ENCODE results near the gene XIRP1. TPM values are rescaled to one million over a fixed set of nuclear protein-coding genes. Genes with fewer than 3 reads are reported as not detected.

Gene XIRP1
- total RNA-seq, 2 donors from 2014 or later = not detected

DNA sequence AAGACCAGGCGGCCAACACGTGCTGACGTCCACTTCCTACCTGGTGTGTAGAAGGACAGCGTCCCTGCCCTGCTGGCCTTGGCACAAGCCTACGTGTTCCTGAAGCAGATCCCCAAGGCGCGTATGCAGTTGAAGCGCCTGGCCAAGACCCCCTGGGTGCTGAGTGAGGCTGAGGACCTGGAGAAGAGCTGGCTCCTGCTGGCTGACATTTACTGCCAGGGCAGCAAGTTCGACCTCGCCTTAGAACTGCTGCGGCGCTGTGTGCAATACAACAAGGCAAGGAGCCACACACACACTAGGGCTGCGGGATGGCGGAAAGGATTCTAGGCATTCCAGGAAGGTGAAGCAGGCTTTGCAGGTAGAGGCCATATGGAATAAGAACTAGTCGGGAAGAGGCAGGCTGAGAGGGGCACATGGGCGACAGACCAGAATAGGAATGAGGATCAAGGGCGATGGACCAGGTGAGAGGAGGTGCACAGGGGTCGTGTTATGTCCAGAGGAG, 54.9 kb downstream of the XIRP1 start:
- Histone ChIP-seq H3K4me3 (ENCODE audit: low read length) (no peak overlapping the region), H3K36me3 (ENCODE audit: control insufficient read depth, insufficient read depth, low read length) (peaks cover 27% of the 10 kb centered on the region), H3K27ac (ENCODE audit: low read depth, low read length) (no peak overlapping the region), H3K9me3 (ENCODE audit: control insufficient read depth, low read length) (no peaks in the 10 kb centered on the region), H3K4me1 (ENCODE audit: control insufficient read depth, insufficient read depth, low read length) (no peaks in the 10 kb centered on the region), H3K9ac (ENCODE audit: extremely low read depth, low read length, poor library complexity, severe bottlenecking) (no peak overlapping the region), H3K27me3 (ENCODE audit: control insufficient read depth, insufficient read depth, low read length, poor library complexity, severe bottlenecking) (no peaks in the 10 kb centered on the region)
- 89 to 94% methylated on average over 16 to 18 of the region's 18 CpGs for WGBS, 2 experiments (ENCODE audit: insufficient coverage in 1 of 2, insufficient read length in 1 of 2)
- H3K27me3 Mint-ChIP-seq (ENCODE audit: insufficient read depth) = no peaks in the 10 kb centered on the region
- H3K36me3 Mint-ChIP-seq (ENCODE audit: low read depth) = peaks cover 3% of the 10 kb centered on the region
- H3K4me1 Mint-ChIP-seq = no peaks in the 10 kb centered on the region
- no peak for TF ChIP-seq CTCF (conservative IDR thresholded peaks at IDR 0.05)
- no peak overlapping the region for H3K4me3 Mint-ChIP-seq
- no peaks in the 10 kb centered on the region for H3K9me3 Mint-ChIP-seq
- H3K27ac Mint-ChIP-seq = peak overlapping the region; percentile 23
- DNase-seq = no peak

- Histone ChIP-seq H3K4me3 (ENCODE audit: low read length) (no peak overlapping the region), H3K9ac (ENCODE audit: extremely low read depth, low read length, poor library complexity, severe bottlenecking) (no peak overlapping the region), H3K9me3 (ENCODE audit: control insufficient read depth, low read length) (no peaks in the 10 kb centered on the region), H3K4me1 (ENCODE audit: control insufficient read depth, insufficient read depth, low read length) (no peaks in the 10 kb centered on the region), H3K27ac (ENCODE audit: low read depth, low read length) (no peak overlapping the region), H3K36me3 (ENCODE audit: control insufficient read depth, insufficient read depth, low read length) (peaks cover 20% of the 10 kb centered on the region), H3K27me3 (ENCODE audit: control insufficient read depth, insufficient read depth, low read length, poor library complexity, severe bottlenecking) (no peaks in the 10 kb centered on the region)
- no peak for TF ChIP-seq CTCF (conservative IDR thresholded peaks at IDR 0.05)
- H3K9me3 Mint-ChIP-seq = no peaks in the 10 kb centered on the region
- H3K27ac Mint-ChIP-seq = no peak overlapping the region
- peak; percentile 57 for DNase-seq
- 92 to 93% methylated on average over 15 to 21 of the region's 21 CpGs for WGBS, 2 experiments (ENCODE audit: insufficient coverage in 1 of 2, insufficient read length in 1 of 2)
- H3K4me1 Mint-ChIP-seq = no peaks in the 10 kb centered on the region
- H3K27me3 Mint-ChIP-seq (ENCODE audit: insufficient read depth) = no peaks in the 10 kb centered on the region
- no peak overlapping the region for H3K4me3 Mint-ChIP-seq
- no peaks in the 10 kb centered on the region for H3K36me3 Mint-ChIP-seq (ENCODE audit: low read depth)
Measured at GRCh38 chr3:39136533-39137434, 55.6 kb downstream of the XIRP1 start.

DNA sequence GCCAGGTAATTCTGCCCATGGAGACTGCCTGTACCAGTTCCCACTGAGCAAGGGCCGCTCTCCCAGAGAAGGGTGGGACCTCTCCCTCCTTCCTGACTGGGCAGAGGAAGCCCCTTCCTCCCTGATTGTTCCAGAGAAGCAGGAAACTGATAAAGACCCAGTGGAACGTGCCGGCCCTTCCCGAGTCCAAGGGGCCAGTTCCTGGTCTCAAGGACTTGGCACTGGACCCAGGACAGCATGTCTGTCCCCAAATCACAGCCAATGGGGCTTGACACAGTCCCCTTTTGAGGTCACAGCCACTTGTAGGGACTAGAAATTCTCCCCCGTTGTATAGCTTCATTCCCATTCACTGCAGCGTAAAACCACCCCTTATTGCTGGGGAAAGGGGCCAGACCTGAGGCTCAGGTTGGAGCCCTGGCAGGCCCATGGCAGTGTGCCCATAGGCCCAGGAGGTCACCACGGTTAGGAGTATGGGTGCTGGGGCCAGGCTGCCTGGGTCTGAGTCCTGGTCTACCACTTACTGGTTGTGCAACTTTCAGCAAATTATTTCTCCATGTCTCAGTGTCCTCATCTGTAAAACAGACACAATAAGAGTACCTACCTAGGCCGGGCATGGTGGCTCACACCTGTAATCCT, 57.1 kb downstream of the XIRP1 start:
- 85 to 90% methylated on average over 4 to 8 of the region's 8 CpGs for WGBS, 2 experiments (ENCODE audit: insufficient coverage in 1 of 2, insufficient read length in 1 of 2)
- no peaks in the 10 kb centered on the region for H3K36me3 Mint-ChIP-seq (ENCODE audit: low read depth)
- H3K36me3 ChIP-seq (ENCODE audit: control insufficient read depth, insufficient read depth, low read length) = peaks cover 5% of the 10 kb centered on the region
- H3K27ac Mint-ChIP-seq = no peak overlapping the region
- no peaks in the 10 kb centered on the region for H3K27me3 Mint-ChIP-seq (ENCODE audit: insufficient read depth)
- H3K4me1 Mint-ChIP-seq = peaks cover 8% of the 10 kb centered on the region
- DNase-seq = no peak
- H3K4me3 ChIP-seq (ENCODE audit: low read length) = no peak overlapping the region
- no peaks in the 10 kb centered on the region for H3K9me3 ChIP-seq (ENCODE audit: control insufficient read depth, low read length)
- no peak overlapping the region for H3K27ac ChIP-seq (ENCODE audit: low read depth, low read length)
- no peak overlapping the region for H3K9ac ChIP-seq (ENCODE audit: extremely low read depth, low read length, poor library complexity, severe bottlenecking)
- TF ChIP-seq CTCF (conservative IDR thresholded peaks at IDR 0.05) = no peak
- no peak overlapping the region for H3K4me3 Mint-ChIP-seq
- H3K27me3 ChIP-seq (ENCODE audit: control insufficient read depth, insufficient read depth, low read length, poor library complexity, severe bottlenecking) = no peaks in the 10 kb centered on the region
- no peaks in the 10 kb centered on the region for H3K4me1 ChIP-seq (ENCODE audit: control insufficient read depth, insufficient read depth, low read length)
- no peaks in the 10 kb centered on the region for H3K9me3 Mint-ChIP-seq

Data from endodermal cell (in vitro differentiated cells).